ENCODE measurements around the gene SPOCK1.

SPOCK1 gene

GRCh38 chr5:137186759-137187461, 312.2 kb downstream of the SPOCK1 start:
- no peak for DNase-seq

- DNase-seq, result no peak
Observed at GRCh38 chr5:137185193-137185592, 313.9 kb downstream of the SPOCK1 start.

GRCh38 chr5:137184734-137185133, 314.4 kb downstream of the SPOCK1 start:
- DNase-seq, result no peak

- no peak for DNase-seq
Observed at GRCh38 chr5:137182576-137182975, 316.6 kb downstream of the SPOCK1 start.

GRCh38 chr5:137181667-137182066, 317.5 kb downstream of the SPOCK1 start:
- no peak for DNase-seq

- DNase-seq, result no peak
Observed at GRCh38 chr5:137179203-137179602, 319.9 kb downstream of the SPOCK1 start.

GRCh38 chr5:137176609-137177008, 322.5 kb downstream of the SPOCK1 start:
- DNase-seq, result no peak

- no peak for DNase-seq
Observed at GRCh38 chr5:137176126-137176525, 323.0 kb downstream of the SPOCK1 start.

- DNase-seq, result no peak
Observed at GRCh38 chr5:137174196-137174595, 324.9 kb downstream of the SPOCK1 start.

GRCh38 chr5:137172258-137172657, 326.9 kb downstream of the SPOCK1 start:
- DNase-seq, result no peak

- no peak for DNase-seq
Observed at GRCh38 chr5:137167187-137167586, 331.9 kb downstream of the SPOCK1 start.

GRCh38 chr5:137164961-137165360, 334.2 kb downstream of the SPOCK1 start:
- no peak for DNase-seq

- DNase-seq, result no peak
Observed at GRCh38 chr5:137164536-137164935, 334.6 kb downstream of the SPOCK1 start.

GRCh38 chr5:137158691-137159090, 340.4 kb downstream of the SPOCK1 start:
- DNase-seq, result no peak

- no peak for DNase-seq
Observed at GRCh38 chr5:137156180-137156579, 342.9 kb downstream of the SPOCK1 start.

GRCh38 chr5:137155261-137156000, 343.7 kb downstream of the SPOCK1 start:
- DNase-seq, result peak in 1 of 2 experiments; percentile 7

- no peak for DNase-seq
Observed at GRCh38 chr5:137152616-137153015, 346.5 kb downstream of the SPOCK1 start.

GRCh38 chr5:137148655-137149054, 350.5 kb downstream of the SPOCK1 start:
- no peak for DNase-seq

GRCh38 chr5:137148159-137148558, 351.0 kb downstream of the SPOCK1 start:
- DNase-seq, result no peak

- DNase-seq, result no peak
Observed at GRCh38 chr5:137147346-137147745, 351.8 kb downstream of the SPOCK1 start.

GRCh38 chr5:137146402-137146890, 352.7 kb downstream of the SPOCK1 start:
- peak in 1 of 2 experiments; percentile 24 for DNase-seq

GRCh38 chr5:137145721-137146120, 353.4 kb downstream of the SPOCK1 start:
- no peak for DNase-seq

GRCh38 chr5:137144656-137145055, 354.5 kb downstream of the SPOCK1 start:
- DNase-seq, result no peak
